ENCODE measurements around the gene FAM217B. TPM values are rescaled to one million over a fixed set of nuclear protein-coding genes. Genes with fewer than 3 reads are reported as not detected.
A peak's percentile ranks its signal among the peaks of the same experiment; 100 is the strongest.

FAM217B gene
- total and polyA plus RNA-seq, 2 of the 8 experiments (the other 6 are each of a cell fraction or from before 2014, with no cell fraction given), result 5.4 to 28.5 TPM

DNA sequence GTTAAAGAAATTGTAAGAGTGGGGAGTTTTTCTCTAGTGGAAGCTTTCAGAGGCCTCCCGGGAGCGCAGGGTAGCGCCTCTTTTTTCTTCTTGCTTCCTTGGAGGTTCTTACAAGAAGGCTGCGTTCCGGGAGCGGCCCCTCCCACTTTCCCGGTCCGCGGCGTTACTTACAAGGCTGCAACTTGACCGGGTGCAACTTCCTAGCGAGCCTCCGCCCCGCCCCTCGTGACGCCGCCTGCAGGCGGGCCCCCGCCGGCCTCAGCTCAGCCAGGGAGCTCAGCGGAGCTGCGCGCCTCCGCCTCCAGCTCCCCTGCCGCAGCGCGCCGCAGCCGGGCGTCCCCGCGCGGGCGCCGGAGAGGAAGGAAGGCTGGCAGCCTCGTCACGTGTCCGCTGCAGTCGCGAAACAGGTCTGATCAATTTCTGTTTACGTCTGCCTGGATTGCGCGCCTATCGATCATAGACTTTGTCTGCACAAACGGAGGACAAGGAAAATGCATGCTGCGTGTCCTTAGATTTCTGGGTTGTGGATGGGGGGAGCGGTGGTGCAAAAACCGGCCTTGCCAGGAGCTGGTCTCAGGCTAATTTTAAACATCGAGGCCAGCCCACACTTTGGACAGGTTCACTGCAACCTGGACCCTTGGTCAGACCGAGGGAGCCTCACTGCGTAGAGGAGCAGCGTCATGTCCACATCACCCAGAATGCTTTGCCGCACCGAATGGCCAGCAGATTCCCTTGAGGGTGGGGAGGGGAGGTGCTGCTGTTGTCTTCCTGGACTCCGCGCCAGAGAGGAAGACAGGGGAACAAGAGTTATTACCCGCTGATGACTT lies at the start of gene FAM217B, which contains the start of gene PPP1R3D (continued):
- TF ChIP-seq GABPA (IDR thresholded peaks at IDR 0.05; ENCODE audit: borderline replicate concordance, insufficient read depth, low read length) (no peak), SIRT6 (IDR thresholded peaks at IDR 0.05; ENCODE audit: low read length) (no peak), KDM1A (IDR thresholded peaks at IDR 0.05; ENCODE audit: borderline replicate concordance, low read length) (no peak), SAP30 (IDR thresholded peaks at IDR 0.05; ENCODE audit: insufficient read depth, insufficient replicate concordance, low read length) (no peak), BCL11A (IDR thresholded peaks at IDR 0.05; ENCODE audit: low read depth in 2 of 2, low read length in 2 of 2) (no peak), JUND (IDR thresholded peaks at IDR 0.05; ENCODE audit: low read length) (no peak), CHD2 (IDR thresholded peaks at IDR 0.05; ENCODE audit: low read length) (no peak), NRF1 (IDR thresholded peaks at IDR 0.05; ENCODE audit: low read depth, low read length) (no peak), JUN (IDR thresholded peaks at IDR 0.05; ENCODE audit: low read depth, low read length) (no peak), MAX (IDR thresholded peaks at IDR 0.05) (peak; percentile 8; the same call in 1 of the 2 replicates), SP4 (IDR thresholded peaks at IDR 0.05; ENCODE audit: low read length) (no peak), KDM4A (IDR thresholded peaks at IDR 0.05; ENCODE audit: low read depth, low read length, severe bottlenecking) (peak; percentile 81), CREB1 (IDR thresholded peaks at IDR 0.05) (peak; percentile 56; the same call in 1 of the 2 replicates), RAD21 (IDR thresholded peaks at IDR 0.05 in 1 of 2, conservative IDR thresholded peaks at IDR 0.05 in 1 of 2; ENCODE audit: low read depth in 2 of 2, low read length in 2 of 2) (no peak), EZH2 (IDR thresholded peaks at IDR 0.05; ENCODE audit: low read depth, low read length, severe bottlenecking) (no peak), CBX8 (IDR thresholded peaks at IDR 0.05; ENCODE audit: borderline replicate concordance, low read depth, low read length) (no peak), USF2 (IDR thresholded peaks at IDR 0.05; ENCODE audit: low read length) (peak; percentile 72)
- TF ChIP-seq, protein P1, sequence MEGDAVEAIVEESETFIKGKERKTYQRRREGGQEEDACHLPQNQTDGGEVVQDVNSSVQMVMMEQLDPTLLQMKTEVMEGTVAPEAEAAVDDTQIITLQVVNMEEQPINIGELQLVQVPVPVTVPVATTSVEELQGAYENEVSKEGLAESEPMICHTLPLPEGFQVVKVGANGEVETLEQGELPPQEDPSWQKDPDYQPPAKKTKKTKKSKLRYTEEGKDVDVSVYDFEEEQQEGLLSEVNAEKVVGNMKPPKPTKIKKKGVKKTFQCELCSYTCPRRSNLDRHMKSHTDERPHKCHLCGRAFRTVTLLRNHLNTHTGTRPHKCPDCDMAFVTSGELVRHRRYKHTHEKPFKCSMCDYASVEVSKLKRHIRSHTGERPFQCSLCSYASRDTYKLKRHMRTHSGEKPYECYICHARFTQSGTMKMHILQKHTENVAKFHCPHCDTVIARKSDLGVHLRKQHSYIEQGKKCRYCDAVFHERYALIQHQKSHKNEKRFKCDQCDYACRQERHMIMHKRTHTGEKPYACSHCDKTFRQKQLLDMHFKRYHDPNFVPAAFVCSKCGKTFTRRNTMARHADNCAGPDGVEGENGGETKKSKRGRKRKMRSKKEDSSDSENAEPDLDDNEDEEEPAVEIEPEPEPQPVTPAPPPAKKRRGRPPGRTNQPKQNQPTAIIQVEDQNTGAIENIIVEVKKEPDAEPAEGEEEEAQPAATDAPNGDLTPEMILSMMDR (IDR thresholded peaks at IDR 0.05; ENCODE audit: control extremely low read depth in 1 of 3, insufficient read depth in 1 of 3, low read depth in 1 of 3, low read length in 3 of 3), result no peak
- TF ChIP-seq, protein P2, sequence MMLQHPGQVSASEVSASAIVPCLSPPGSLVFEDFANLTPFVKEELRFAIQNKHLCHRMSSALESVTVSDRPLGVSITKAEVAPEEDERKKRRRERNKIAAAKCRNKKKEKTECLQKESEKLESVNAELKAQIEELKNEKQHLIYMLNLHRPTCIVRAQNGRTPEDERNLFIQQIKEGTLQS (IDR thresholded peaks at IDR 0.05; ENCODE audit: insufficient read depth, low read depth, low read length), result peak; percentile 48; the same call in 1 of the 2 replicates

Data from H1 (cell line).